Stimulated activated CD4-positive, alpha-beta T cell treated with anti-CD3 and anti-CD28 coated beads, TNF-alpha, amount 100 ng/mL, for 4 hours (primary cell): ENCODE data around the gene ZNF423.

Experiments
- DNase-seq, 3 experiments: peaks; one replicate each; pipeline ENCODE4 v3.0.0-alpha.2; 2020; ENCODE audit warnings: low read depth in 3 of 3

ZNF423 gene

GRCh38 chr16:49474741-49475140, 381.2 kb downstream of the ZNF423 start:
- DNase-seq, result no peak

GRCh38 chr16:49473773-49474172, 382.1 kb downstream of the ZNF423 start:
- no peak for DNase-seq

DNA sequence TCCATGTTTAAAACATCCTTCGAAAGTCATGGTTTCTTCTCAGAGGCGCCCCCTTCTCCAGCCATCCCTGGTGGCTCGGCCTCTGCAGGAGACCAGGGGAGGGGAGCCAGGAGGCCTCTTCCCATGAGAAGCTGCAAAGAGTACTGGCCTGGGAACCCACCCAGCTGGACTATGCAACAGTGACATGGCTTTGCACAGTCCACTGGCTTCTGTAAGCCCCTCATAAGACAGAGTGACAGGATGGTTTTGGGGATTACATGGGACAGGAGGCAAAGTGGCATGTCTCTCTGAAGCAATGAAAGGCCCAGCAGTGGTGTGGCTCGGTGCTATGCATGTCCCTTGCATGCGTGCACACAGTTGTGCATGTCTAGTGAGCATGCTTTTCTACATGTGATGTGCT, 382.8 kb downstream of the ZNF423 start:
- DNase-seq, result no peak

DNA sequence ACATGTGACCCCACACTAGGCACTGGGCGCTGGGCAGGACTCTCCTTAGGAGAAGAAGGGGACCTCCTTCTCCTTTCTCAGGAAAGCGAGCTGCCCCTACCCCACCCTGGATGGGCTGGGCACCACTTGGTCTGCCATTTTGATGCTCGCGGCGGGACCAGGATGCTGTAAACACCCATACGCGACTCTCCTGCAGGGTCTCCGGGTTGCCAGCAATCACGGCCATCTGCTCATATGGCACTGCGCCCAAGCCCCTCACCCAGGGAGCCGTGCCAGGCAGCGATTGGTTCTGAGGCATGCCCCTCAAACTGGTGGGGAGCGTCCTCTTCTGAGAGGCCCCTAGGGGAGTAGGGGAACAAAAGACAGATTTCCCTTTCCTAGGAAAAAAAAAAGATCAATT, 383.3 kb downstream of the ZNF423 start:
- DNase-seq, result no peak

DNA sequence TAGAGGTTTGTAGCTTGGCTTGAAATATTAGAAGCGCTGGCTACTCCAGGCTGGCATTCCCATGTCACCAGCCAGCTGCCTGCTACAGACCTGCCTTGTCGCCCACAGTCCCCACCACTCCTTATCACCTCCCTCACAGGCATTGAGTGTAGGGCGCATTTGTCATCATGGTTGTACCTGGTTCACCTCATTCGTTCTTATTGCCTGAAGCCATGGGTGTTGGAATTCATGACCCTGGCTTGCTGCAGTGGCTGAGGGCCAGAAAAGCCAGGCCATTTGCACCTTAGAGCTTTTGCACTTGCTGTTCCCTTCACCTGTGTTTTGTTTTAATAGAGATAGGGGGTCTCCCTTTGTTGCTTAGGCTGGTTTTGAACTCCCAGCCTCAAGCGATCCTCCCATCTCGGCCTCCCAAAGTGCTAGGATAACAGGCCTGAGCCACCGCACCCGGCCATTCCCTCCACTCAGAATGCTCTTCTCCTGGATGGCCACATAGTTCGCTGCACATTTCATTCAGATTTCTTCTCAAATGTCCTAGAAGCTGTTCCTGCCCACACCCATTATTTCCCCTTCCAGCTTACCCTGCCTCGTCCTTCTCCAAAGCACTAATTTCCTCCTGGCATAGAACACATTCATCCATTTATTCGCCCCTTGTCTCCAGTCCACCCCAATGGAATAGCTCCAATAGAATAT, 384.7 kb downstream of the ZNF423 start:
- no peak for DNase-seq

GRCh38 chr16:49470513-49470991, 385.4 kb downstream of the ZNF423 start:
- no peak for DNase-seq

- no peak for DNase-seq
Measured at GRCh38 chr16:49469930-49470451, 385.9 kb downstream of the ZNF423 start.

GRCh38 chr16:49469311-49469670, 386.6 kb downstream of the ZNF423 start:
- DNase-seq, result no peak

DNA sequence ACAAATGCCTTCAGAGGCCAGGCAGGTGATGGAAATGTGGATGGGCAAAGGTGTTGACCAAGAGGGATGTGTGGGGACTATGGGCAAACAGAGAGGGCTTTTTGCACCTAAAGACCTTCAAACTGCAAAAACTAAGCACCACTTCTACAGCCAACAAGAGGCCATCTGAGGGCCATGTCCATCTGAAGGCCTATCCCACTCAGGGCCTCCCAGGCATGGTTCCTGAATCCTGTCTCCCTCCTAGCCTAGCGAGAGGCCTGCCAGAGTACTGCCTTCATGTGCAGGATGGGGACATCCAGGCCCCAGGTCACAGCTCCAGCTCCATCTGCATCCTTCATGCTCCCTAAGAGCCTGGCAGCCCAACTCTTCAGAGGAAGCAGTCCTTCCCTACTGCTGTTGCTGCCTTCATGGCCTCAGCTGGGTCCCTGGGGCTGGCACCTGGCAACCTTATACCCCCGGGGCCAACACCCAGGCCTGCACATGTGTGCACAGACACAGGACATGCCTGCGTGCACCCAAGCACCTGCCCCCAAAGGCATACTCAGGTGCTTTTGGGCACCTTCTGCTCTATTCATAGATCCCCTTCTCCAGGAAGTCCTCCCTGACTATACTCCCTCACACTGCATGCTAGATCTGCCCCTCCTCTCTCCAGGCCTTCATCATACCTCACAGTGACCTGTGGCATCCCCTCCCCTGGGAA, 387.2 kb downstream of the ZNF423 start:
- no peak for DNase-seq

GRCh38 chr16:49467540-49468372, 388.2 kb downstream of the ZNF423 start:
- DNase-seq, result no peak

- no peak for DNase-seq
Measured at GRCh38 chr16:49466881-49467280, 389.0 kb downstream of the ZNF423 start.

- DNase-seq, result no peak
Measured at GRCh38 chr16:49466529-49466831, 389.4 kb downstream of the ZNF423 start.

DNA sequence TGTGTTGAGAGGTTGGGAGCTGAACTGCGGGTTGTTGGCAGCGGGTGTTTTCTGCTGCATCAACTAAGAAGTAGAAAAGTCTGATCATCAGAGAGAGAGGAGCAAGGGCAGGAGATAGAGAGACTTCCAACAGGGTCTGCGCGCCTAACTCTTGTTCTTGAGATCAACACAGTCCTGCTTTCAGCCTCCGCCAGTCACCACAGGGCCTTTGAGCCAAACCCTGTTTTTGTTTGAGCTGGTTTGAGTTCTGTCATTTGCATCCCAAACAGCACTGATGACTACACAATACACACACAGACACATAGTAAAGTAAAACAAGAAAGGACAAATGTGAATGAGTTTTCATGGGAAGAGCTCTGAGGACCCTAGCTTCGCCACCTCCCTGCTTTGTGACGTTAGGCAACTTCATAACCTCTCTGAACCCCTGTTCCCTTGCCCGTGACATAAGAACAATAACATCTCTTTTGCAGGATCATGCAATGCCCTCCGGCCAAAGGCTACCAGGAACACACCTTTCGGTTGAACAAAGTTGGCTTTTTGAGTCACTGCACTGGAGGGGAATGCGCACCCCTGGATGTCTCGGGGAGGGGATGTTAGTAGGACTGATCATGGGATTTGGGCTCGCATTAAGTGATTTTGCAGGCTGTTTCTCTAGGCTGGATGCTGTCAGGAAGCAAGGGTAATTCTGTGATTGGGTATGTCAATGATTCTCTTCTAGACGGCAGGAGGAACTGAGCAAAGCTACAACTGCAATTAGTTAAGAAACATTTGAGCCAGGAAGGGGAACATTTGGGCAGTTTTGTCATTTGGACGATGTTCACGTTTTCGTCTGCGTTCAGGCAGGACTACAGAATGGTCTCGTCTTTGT, 390.0 kb downstream of the ZNF423 start:
- no peak for DNase-seq

GRCh38 chr16:49464877-49465504, 390.9 kb downstream of the ZNF423 start:
- no peak for DNase-seq

GRCh38 chr16:49464093-49464492, 391.8 kb downstream of the ZNF423 start:
- no peak for DNase-seq

DNA sequence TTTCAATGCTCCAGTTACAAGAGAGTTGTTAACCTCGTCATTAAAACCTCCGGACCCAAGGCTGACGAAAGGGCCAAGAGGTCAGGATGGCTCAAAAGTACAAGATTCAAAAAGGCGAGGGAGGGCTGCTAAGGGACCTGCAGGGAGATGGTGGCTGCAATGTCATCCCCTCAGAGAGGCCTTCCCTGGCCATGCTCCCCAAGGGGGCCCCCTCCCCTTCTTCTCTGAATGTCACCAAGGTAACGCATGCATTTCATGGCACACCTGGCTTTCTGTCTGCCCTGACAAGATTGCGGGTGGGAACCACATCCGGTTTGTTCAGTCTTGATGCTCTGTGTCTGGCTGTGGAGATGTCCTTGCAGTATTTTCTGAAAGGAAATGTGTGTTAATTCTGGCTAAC, 392.4 kb downstream of the ZNF423 start:
- DNase-seq, result peak in 2 of 3 experiments; percentile 18 to 46

DNA sequence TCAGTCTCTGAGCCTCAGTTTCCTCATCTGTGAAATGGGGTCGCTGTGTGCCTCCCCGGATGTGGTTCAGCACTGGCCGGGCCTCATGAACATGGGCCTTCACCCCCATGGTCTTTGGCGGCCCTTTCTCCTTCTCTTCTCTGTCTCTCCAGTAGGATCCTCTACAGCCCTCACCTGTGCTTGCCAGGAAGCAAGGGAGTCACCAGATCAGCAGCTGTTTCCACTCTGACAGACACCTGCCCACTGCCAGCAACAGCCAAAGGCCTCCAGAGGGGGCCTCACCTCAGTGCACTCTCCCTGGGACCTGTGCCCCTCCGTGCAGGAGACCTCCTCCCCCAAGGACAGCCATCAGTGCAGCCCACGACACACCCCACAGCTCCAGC, 392.9 kb downstream of the ZNF423 start:
- DNase-seq, result no peak

- DNase-seq, result no peak
Measured at GRCh38 chr16:49462362-49462988, 393.4 kb downstream of the ZNF423 start.

DNA sequence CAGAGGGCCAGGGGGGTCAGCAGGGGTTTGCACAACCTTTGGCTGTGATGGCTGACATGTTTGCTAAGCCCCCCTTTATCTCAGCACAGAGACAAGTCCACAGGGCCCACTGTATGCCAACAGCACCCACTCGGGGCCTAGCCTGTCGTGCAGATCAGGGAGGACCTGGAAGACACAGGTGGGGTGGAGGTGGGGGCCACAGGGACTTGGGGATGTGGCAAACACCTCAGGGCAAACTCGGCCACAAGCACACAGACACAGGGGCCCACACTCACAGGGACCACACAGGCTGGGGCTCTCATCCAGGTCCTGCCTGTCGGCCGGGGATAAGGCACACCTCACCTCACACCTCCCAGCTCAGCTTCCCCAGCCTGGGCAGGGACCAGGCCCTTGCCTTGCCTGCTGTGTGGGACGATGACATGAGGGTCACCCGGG, 394.4 kb downstream of the ZNF423 start:
- no peak for DNase-seq

DNA sequence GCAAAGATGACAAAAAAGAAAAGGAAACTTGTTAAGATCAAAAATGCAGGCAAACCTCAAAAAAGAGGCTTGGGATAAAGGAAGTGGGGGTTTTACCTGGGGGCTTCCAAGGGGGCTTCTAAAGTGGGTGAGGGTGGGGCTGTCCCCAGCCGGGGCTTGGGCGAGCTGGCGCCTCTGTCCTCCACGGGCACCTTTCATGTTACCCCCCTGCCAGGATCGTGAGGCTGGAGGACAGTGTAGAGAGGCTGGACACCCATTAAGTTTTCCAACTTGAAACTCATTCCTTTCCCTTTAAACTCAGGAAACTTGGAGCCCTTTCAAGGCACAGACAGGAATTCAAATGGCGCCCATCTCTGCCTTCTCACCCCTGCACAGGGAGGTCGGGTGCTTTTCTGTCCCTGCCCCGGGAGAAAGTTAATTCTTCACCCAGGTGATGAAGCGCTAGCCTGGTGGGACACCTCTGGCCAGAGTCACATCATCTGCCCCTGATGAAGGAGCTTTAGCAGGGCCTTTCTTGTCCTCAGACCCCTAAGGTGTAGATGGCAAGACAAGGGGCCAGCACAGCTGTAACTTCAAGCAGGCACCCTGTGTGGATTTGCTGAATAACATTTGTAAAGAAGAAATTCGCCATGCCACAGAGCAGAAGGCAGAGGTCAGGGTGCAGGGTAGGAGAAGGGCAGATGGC, 395.0 kb downstream of the ZNF423 start:
- DNase-seq, result no peak
